ENCODE results near the gene CHKA.

DNA sequence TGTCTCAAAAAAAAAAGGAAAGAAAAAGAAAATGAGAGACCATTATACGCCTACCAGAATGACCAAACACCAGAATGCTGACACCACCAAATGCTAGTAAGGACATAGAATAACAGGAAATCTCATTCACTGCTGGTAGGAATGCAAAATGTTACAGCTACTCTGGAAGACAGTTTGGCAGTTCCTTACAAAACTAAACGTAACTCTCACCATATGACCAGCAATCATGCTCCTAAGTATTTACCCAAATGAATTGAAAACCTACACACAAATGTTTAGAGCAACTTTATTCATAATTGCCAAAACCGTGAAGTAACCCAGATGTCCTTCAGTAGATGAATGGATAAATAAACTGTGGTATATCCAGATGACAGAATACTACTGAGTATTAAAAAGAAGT, 7.2 kb downstream of the CHKA start:
- no peak for TF ChIP-seq POLR2AphosphoS5 (IDR thresholded peaks at IDR 0.05; ENCODE audit: low read depth, low read length)
- TF ChIP-seq, protein P1, sequence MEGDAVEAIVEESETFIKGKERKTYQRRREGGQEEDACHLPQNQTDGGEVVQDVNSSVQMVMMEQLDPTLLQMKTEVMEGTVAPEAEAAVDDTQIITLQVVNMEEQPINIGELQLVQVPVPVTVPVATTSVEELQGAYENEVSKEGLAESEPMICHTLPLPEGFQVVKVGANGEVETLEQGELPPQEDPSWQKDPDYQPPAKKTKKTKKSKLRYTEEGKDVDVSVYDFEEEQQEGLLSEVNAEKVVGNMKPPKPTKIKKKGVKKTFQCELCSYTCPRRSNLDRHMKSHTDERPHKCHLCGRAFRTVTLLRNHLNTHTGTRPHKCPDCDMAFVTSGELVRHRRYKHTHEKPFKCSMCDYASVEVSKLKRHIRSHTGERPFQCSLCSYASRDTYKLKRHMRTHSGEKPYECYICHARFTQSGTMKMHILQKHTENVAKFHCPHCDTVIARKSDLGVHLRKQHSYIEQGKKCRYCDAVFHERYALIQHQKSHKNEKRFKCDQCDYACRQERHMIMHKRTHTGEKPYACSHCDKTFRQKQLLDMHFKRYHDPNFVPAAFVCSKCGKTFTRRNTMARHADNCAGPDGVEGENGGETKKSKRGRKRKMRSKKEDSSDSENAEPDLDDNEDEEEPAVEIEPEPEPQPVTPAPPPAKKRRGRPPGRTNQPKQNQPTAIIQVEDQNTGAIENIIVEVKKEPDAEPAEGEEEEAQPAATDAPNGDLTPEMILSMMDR (IDR thresholded peaks at IDR 0.05), result no peak
- no peak for TF ChIP-seq TCF7L2 (IDR thresholded peaks at IDR 0.05; ENCODE audit: low read depth, low read length)

Data from Panc1 (cell line).